CD14-positive monocyte (primary cell): ENCODE data around the gene RAE1. TPM values are rescaled to one million over a fixed set of nuclear protein-coding genes. Genes with fewer than 3 reads are reported as not detected.

Experiments used
- DNase-seq, 3 donors: peaks; one replicate each; pipeline ENCODE4 v3.0.0-alpha.2; 2011 to 2022
- H2AFZ ChIP-seq: 2 replicates; pipeline ENCODE4 v1.6.0; 2012; ENCODE audit warnings: mild to moderate bottlenecking, low read depth, low read length, inconsistent platforms; ENCODE audit not compliant: insufficient read depth, poor library complexity, severe bottlenecking
- H3K27ac ChIP-seq, 2 donors: 1 replicate in 1 of 2; 2 replicates in 1 of 2; pipeline ENCODE4 v1.5.1; 2012 to 2013; ENCODE audit warnings: low read length in 2 of 2, control low read depth in 1 of 2, inconsistent platforms in 1 of 2, low read depth in 1 of 2, mild to moderate bottlenecking in 1 of 2
- H3K27me3 ChIP-seq, 2 donors: one replicate each; pipeline versions ENCODE4 v1.6.0 to v1.6.1; 2011 to 2013; ENCODE audit warnings: low read length in 2 of 2; ENCODE audit not compliant: control insufficient read depth in 2 of 2, insufficient read depth in 2 of 2
- H3K36me3 ChIP-seq, 2 donors: replicated peaks in 1 of 2; 1 replicate in 1 of 2; 2 replicates in 1 of 2; pipeline versions ENCODE4 v1.5.1 to v1.6.1; 2012 to 2013; ENCODE audit warnings: low read length in 2 of 2, control low read depth in 1 of 2, inconsistent platforms in 1 of 2, mild to moderate bottlenecking in 1 of 2; ENCODE audit not compliant: insufficient read depth in 2 of 2, control insufficient read depth in 1 of 2
- H3K4me1 ChIP-seq, 2 donors: 1 replicate in 1 of 2; 2 replicates in 1 of 2; pipeline versions ENCODE4 v1.5.1 to v1.6.1; 2012 to 2013; ENCODE audit warnings: low read length in 2 of 2, control low read depth in 1 of 2, inconsistent platforms in 1 of 2, mild to moderate bottlenecking in 1 of 2, moderate library complexity in 1 of 2; ENCODE audit not compliant: insufficient read depth in 2 of 2, control insufficient read depth in 1 of 2
- H3K4me2 ChIP-seq: replicated peaks from 2 replicates; pipeline ENCODE3; 2012; ENCODE audit warnings: low read length, moderate library complexity, mild to moderate bottlenecking; ENCODE audit not compliant: poor library complexity, severe bottlenecking; ENCODE audit errors: extremely low read depth
- H3K4me3 ChIP-seq, 3 experiments: fragments of 200-600 bp in 1 of 3; sonication (generic) in 1 of 3; replicated peaks in 1 of 3; 1 replicate in 2 of 3; 2 replicates in 1 of 3; pipeline ENCODE4 v1.5.1; 2011 to 2013; ENCODE audit warnings: low read length in 3 of 3, mild to moderate bottlenecking in 3 of 3, control low read depth in 2 of 3, low read depth in 2 of 3, inconsistent platforms in 1 of 3, moderate library complexity in 1 of 3
- H3K79me2 ChIP-seq: 2 replicates; pipeline ENCODE4 v1.6.0; 2012; ENCODE audit warnings: mild to moderate bottlenecking, control low read depth, inconsistent platforms, low read length, moderate library complexity; ENCODE audit not compliant: insufficient read depth
- H3K9ac ChIP-seq: 2 replicates; pipeline ENCODE4 v1.6.0; 2017; ENCODE audit warnings: low read length, mild to moderate bottlenecking; ENCODE audit not compliant: insufficient read depth, poor library complexity, severe bottlenecking
- H3K9me3 ChIP-seq, 2 donors: replicated peaks in 1 of 2; 1 replicate in 1 of 2; 2 replicates in 1 of 2; pipeline versions ENCODE4 v1.5.1 to v1.6.1; 2012 to 2013; ENCODE audit warnings: low read length in 2 of 2, control low read depth in 1 of 2; ENCODE audit not compliant: control insufficient read depth in 1 of 2, insufficient read depth in 1 of 2
- H4K20me1 ChIP-seq: 2 replicates; pipeline ENCODE4 v1.6.0; 2012; ENCODE audit warnings: mild to moderate bottlenecking, low read length, control low read depth, moderate library complexity; ENCODE audit not compliant: insufficient read depth
- H3K27ac Mint-ChIP-seq, 7 donors: one replicate each; pipeline ENCODE4 v1.8.0; 2020; ENCODE audit warnings: mild to moderate bottlenecking in 7 of 7, mixed read lengths in 7 of 7, moderate library complexity in 6 of 7, inconsistent platforms in 2 of 7
- H3K27me3 Mint-ChIP-seq, 3 donors: one replicate each; pipeline ENCODE4 v1.8.0; 2021 to 2022; ENCODE audit warnings: low read depth in 3 of 3, mild to moderate bottlenecking in 3 of 3, mixed read lengths in 3 of 3, moderate library complexity in 3 of 3, inconsistent platforms in 1 of 3
- H3K36me3 Mint-ChIP-seq, 2 donors: one replicate each; pipeline ENCODE4 v1.8.0; 2020; ENCODE audit warnings: mixed read lengths in 2 of 2, inconsistent platforms in 1 of 2, mild to moderate bottlenecking in 1 of 2
- H3K4me1 Mint-ChIP-seq: one replicate; pipeline ENCODE4 v1.8.0; 2020; ENCODE audit warnings: mild to moderate bottlenecking, mixed read lengths
- H3K4me3 Mint-ChIP-seq, 2 donors: one replicate each; pipeline ENCODE4 v1.8.0; 2020; ENCODE audit warnings: mild to moderate bottlenecking in 2 of 2, mixed read lengths in 2 of 2, moderate library complexity in 1 of 2
- H3K9me3 Mint-ChIP-seq, 7 donors: one replicate each; pipeline ENCODE4 v1.8.0; 2020 to 2022; ENCODE audit warnings: mixed read lengths in 7 of 7, mild to moderate bottlenecking in 6 of 7, moderate library complexity in 6 of 7, inconsistent platforms in 2 of 7
- WGBS: methylation state at CpG from one replicate; pipeline ENCODE4 v1.1.5; 2013; ENCODE audit warnings: missing lambda C conversion rate; ENCODE audit not compliant: insufficient coverage; 5-methylcytosine and 5-hydroxymethylcytosine counted together
- intact Hi-C, 2 donors: fragments of 100-400 bp; cut with micrococcal nuclease; formaldehyde crosslinking; loops; one replicate each; pipeline versions ENCODE4 v1.15.0 to v1.15.1; 2023
- polyA plus RNA-seq, 3 donors: library from polyadenylated mRNA; depleted of rRNA in 1 of 3; unstranded in 2 of 3; stranded (reverse) in 1 of 3; fragments of 300-500 nt in 2 of 3; fragments of >200 nt in 1 of 3; fragmentation: Illumina TruSeq in 2 of 3; gene quantifications; 1 replicate in 2 of 3; 2 replicates in 1 of 3; pipeline ENCODE4 v1.2.3, GENCODE V29; 2012 to 2021
- TF ChIP-seq, protein P1 (sequence below): fragments of 200-600 bp; IDR thresholded peaks from one replicate; pipeline ENCODE4 v1.8.0; 2022; ENCODE audit warnings: antibody characterized with exemption, mild to moderate bottlenecking

The RAE1 gene
- polyA plus RNA-seq, 3 donors: 15.8 to 27.5 (median 21.7) TPM

DNA sequence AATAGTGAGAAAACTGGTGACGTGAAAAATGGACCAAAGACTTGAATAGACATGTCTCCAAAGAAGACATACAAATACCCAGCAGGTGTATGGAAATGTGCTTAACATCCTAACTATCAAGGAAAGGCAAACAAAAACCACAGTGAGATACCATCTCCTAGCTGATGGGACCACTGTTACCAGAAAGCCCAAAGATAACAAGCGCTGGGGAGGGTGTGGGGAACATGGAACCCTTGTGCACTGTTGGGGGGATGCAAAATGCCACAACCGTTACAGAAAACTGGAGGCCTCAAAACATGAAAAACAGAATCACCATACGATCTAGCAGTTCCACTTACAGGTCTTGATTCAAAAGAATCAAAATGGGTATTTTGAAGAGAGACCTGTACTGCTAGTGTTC, 20.3 kb downstream of the RAE1 start:
- DNase-seq: no peak
- H3K4me2 ChIP-seq: no peak overlapping the region
- Mint-ChIP-seq H3K36me3 (peaks cover 82 to 92% of the 10 kb centered on the region in 2 donors), H3K27ac (peak overlapping the region in 1 of 7 donors; percentile 26), H3K4me3 (no peak overlapping the region), H3K9me3 (peaks cover 0 to 2% (median 0%) of the 10 kb centered on the region in 7 donors), H3K27me3 (peaks cover 0 to 6% (median 0%) of the 10 kb centered on the region in 3 donors), H3K4me1 (peaks cover 37% of the 10 kb centered on the region)
- no peak overlapping the region for H3K4me3 ChIP-seq
- H3K4me1 ChIP-seq: peaks cover 30 to 34% of the 10 kb centered on the region in 2 donors
- no peaks in the 10 kb centered on the region for H3K9me3 ChIP-seq
- peaks cover 11% of the 10 kb centered on the region for H3K79me2 ChIP-seq
- 92% methylated on average over 2 of the region's 4 CpGs for WGBS
- H3K9ac ChIP-seq: no peak overlapping the region
- peaks cover 10% of the 10 kb centered on the region for H4K20me1 ChIP-seq
- H2AFZ ChIP-seq: no peak overlapping the region
- H3K36me3 ChIP-seq: peaks cover 69 to 86% of the 10 kb centered on the region in 2 donors
- no peak overlapping the region for H3K27ac ChIP-seq
- TF ChIP-seq, protein P1, sequence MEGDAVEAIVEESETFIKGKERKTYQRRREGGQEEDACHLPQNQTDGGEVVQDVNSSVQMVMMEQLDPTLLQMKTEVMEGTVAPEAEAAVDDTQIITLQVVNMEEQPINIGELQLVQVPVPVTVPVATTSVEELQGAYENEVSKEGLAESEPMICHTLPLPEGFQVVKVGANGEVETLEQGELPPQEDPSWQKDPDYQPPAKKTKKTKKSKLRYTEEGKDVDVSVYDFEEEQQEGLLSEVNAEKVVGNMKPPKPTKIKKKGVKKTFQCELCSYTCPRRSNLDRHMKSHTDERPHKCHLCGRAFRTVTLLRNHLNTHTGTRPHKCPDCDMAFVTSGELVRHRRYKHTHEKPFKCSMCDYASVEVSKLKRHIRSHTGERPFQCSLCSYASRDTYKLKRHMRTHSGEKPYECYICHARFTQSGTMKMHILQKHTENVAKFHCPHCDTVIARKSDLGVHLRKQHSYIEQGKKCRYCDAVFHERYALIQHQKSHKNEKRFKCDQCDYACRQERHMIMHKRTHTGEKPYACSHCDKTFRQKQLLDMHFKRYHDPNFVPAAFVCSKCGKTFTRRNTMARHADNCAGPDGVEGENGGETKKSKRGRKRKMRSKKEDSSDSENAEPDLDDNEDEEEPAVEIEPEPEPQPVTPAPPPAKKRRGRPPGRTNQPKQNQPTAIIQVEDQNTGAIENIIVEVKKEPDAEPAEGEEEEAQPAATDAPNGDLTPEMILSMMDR: no peak
- intact Hi-C loops: loop anchor here in 1 of 2 donors (10.0 kb wide), 2 partner anchors 253 to 343 kb away; partner anchors contain the start of genes PMEPA1 and ZBP1
- H3K27me3 ChIP-seq: no peaks in the 10 kb centered on the region

DNA sequence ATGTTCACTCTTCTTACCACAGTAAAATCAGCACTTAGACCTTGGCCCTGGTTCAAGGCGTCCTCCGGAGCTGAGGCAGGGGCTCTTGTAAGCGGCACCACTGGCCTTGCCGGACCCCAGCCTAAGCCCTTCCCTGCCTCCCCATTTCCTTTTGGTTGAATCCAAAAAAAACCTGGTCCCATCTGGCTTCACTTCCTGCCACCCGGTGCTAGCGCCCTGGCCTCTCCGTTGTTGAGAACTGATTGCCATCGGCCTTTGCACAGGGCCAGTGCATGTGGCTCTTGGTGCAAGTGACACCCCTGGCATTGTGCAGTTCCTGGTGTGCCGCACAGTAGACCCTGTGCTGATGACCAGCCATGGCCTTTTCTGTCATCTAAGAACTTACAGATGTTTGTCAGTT, 21.1 kb downstream of the RAE1 start:
- TF ChIP-seq, protein P1: no peak
- no peaks in the 10 kb centered on the region for H3K9me3 ChIP-seq
- Mint-ChIP-seq H3K4me3 (no peak overlapping the region), H3K27ac (no peak overlapping the region), H3K27me3 (peaks cover 0 to 6% (median 0%) of the 10 kb centered on the region in 3 donors), H3K36me3 (peaks cover 83 to 92% of the 10 kb centered on the region in 2 donors), H3K9me3 (peaks cover 0 to 2% (median 0%) of the 10 kb centered on the region in 7 donors), H3K4me1 (peaks cover 45% of the 10 kb centered on the region)
- no peak overlapping the region for H2AFZ ChIP-seq
- peaks cover 32 to 40% of the 10 kb centered on the region in 2 donors for H3K4me1 ChIP-seq
- no peak overlapping the region for H3K27ac ChIP-seq
- no peak for DNase-seq
- H3K79me2 ChIP-seq: peaks cover 19% of the 10 kb centered on the region
- peaks cover 68 to 86% of the 10 kb centered on the region in 2 donors for H3K36me3 ChIP-seq
- no peaks in the 10 kb centered on the region for H3K27me3 ChIP-seq
- no peak overlapping the region for H3K4me3 ChIP-seq
- 85% methylated on average over 9 of the region's 9 CpGs for WGBS
- intact Hi-C loops: loop anchor here in 1 of 2 donors (10.0 kb wide), 2 partner anchors 253 to 343 kb away; partner anchors contain the start of genes PMEPA1 and ZBP1
- H3K4me2 ChIP-seq: no peak overlapping the region
- no peak overlapping the region for H3K9ac ChIP-seq
- peaks cover 16% of the 10 kb centered on the region for H4K20me1 ChIP-seq
